Activated T-cell treated with anti-CD3 and anti-CD28 coated beads, Interleukin-2, amount 50 U/mL, for 72 hours (primary cell): ENCODE data around the gene VKORC1L1. TPM values are rescaled to one million over a fixed set of nuclear protein-coding genes. Genes with fewer than 3 reads are reported as not detected.
"Not testable (repeated sequence)": the region's sequence is repeated elsewhere in the genome, so short reads cannot be mapped to it uniquely, and the experiment has no call there.

Source experiments
- ATAC-seq, 2 donors: fragments of 150-1000 bp; cut with Tn5 transposase; replicated peaks in 1 of 2; 2 replicates each; pipeline ENCODE4 v1.10.0; 2021; ENCODE audit warnings: moderate library complexity in 2 of 2, mild to moderate bottlenecking in 1 of 2
- DNase-seq, 2 donors: peaks; one replicate each; pipeline ENCODE4 v3.0.0; 2021 to 2022; ENCODE audit warnings: mixed read lengths in 1 of 2
- H3K27ac Mint-ChIP-seq: one replicate; pipeline ENCODE4 v1.8.0; 2022; ENCODE audit warnings: mild to moderate bottlenecking, moderate library complexity, mixed read lengths
- H3K27me3 Mint-ChIP-seq: one replicate; pipeline ENCODE4 v1.8.0; 2022; ENCODE audit warnings: low read depth, mixed read lengths
- H3K36me3 Mint-ChIP-seq, 2 donors: one replicate each; pipeline ENCODE4 v1.8.0; 2022; ENCODE audit warnings: mixed read lengths in 2 of 2, mild to moderate bottlenecking in 1 of 2; ENCODE audit not compliant: insufficient read depth in 2 of 2
- H3K4me1 Mint-ChIP-seq: one replicate; pipeline ENCODE4 v1.8.0; 2022; ENCODE audit warnings: low read depth, mixed read lengths
- H3K4me3 Mint-ChIP-seq, 2 donors: one replicate each; pipeline ENCODE4 v1.8.0; 2022; ENCODE audit warnings: mild to moderate bottlenecking in 2 of 2, mixed read lengths in 2 of 2, moderate library complexity in 2 of 2
- H3K9me3 Mint-ChIP-seq, 2 donors: one replicate each; pipeline ENCODE4 v1.8.0; 2022; ENCODE audit warnings: mixed read lengths in 2 of 2
- total RNA-seq, 2 donors: library from RNA; stranded (reverse); gene quantifications; one replicate each; pipeline ENCODE4 v1.2.3, GENCODE V29; 2022

VKORC1L1 gene
- total RNA-seq, 2 donors from 2014 or later, result 13.1 to 14.1 TPM

- not testable (repeated sequence) for H3K9me3 Mint-ChIP-seq, ATAC-seq, H3K4me3 Mint-ChIP-seq, H3K4me1 Mint-ChIP-seq, H3K36me3 Mint-ChIP-seq, H3K27me3 Mint-ChIP-seq, DNase-seq, H3K27ac Mint-ChIP-seq
Measured at GRCh38 chr7:65866244-65866643, 6.6 kb upstream of the VKORC1L1 start.

GRCh38 chr7:65867681-65868080 lies 5.2 kb upstream of the VKORC1L1 start:
- H3K4me1 Mint-ChIP-seq, H3K36me3 Mint-ChIP-seq, H3K27ac Mint-ChIP-seq, H3K9me3 Mint-ChIP-seq, DNase-seq, H3K4me3 Mint-ChIP-seq, ATAC-seq, H3K27me3 Mint-ChIP-seq: not testable (repeated sequence)

- not testable (repeated sequence) for H3K27ac Mint-ChIP-seq, H3K4me3 Mint-ChIP-seq, H3K9me3 Mint-ChIP-seq, DNase-seq, ATAC-seq, H3K4me1 Mint-ChIP-seq, H3K36me3 Mint-ChIP-seq, H3K27me3 Mint-ChIP-seq
Measured at GRCh38 chr7:65869312-65869711, 3.6 kb upstream of the VKORC1L1 start.

GRCh38 chr7:65871451-65871850 lies 1.4 kb upstream of the VKORC1L1 start:
- not testable (repeated sequence) for H3K4me3 Mint-ChIP-seq, ATAC-seq, H3K4me1 Mint-ChIP-seq, DNase-seq, H3K36me3 Mint-ChIP-seq, H3K27me3 Mint-ChIP-seq, H3K9me3 Mint-ChIP-seq, H3K27ac Mint-ChIP-seq

GRCh38 chr7:65873582-65874193 lies 814 bp downstream of the VKORC1L1 start:
- Mint-ChIP-seq H3K27ac (peak overlapping the region; percentile 72), H3K4me3 (peak overlapping the region; percentile 84 to 88)
- DNase-seq, result peak; percentile 28 to 58
- ATAC-seq, result peak; percentile 36 to 54
- H3K36me3 Mint-ChIP-seq, H3K27me3 Mint-ChIP-seq, H3K4me1 Mint-ChIP-seq, H3K9me3 Mint-ChIP-seq: not testable (repeated sequence)

- not testable (repeated sequence) for H3K4me1 Mint-ChIP-seq, DNase-seq, H3K27me3 Mint-ChIP-seq, H3K9me3 Mint-ChIP-seq, H3K27ac Mint-ChIP-seq, H3K36me3 Mint-ChIP-seq, ATAC-seq, H3K4me3 Mint-ChIP-seq
Measured at GRCh38 chr7:65875715-65876114, 2.8 kb downstream of the VKORC1L1 start.

GRCh38 chr7:65879292-65880153 lies 6.6 kb downstream of the VKORC1L1 start:
- not testable (repeated sequence) for ATAC-seq, H3K4me3 Mint-ChIP-seq, H3K27me3 Mint-ChIP-seq, H3K9me3 Mint-ChIP-seq, H3K4me1 Mint-ChIP-seq, H3K27ac Mint-ChIP-seq, H3K36me3 Mint-ChIP-seq, DNase-seq

- H3K9me3 Mint-ChIP-seq, H3K27me3 Mint-ChIP-seq, DNase-seq, ATAC-seq, H3K4me1 Mint-ChIP-seq, H3K4me3 Mint-ChIP-seq, H3K27ac Mint-ChIP-seq: not testable (repeated sequence)
- H3K36me3 Mint-ChIP-seq, result peaks cover 0 to 14% of the 10 kb centered on the region in 2 donors
Measured at GRCh38 chr7:65880242-65880641, 7.4 kb downstream of the VKORC1L1 start.

GRCh38 chr7:65884983-65885382 lies 12.1 kb downstream of the VKORC1L1 start:
- H3K9me3 Mint-ChIP-seq, H3K27ac Mint-ChIP-seq, ATAC-seq, H3K27me3 Mint-ChIP-seq, H3K4me3 Mint-ChIP-seq, DNase-seq: not testable (repeated sequence)
- Mint-ChIP-seq H3K4me1 (peaks cover 12% of the 10 kb centered on the region), H3K36me3 (peaks cover 0 to 11% of the 10 kb centered on the region in 2 donors)

GRCh38 chr7:65885533-65885932 lies 12.7 kb downstream of the VKORC1L1 start:
- H3K4me1 Mint-ChIP-seq, H3K27me3 Mint-ChIP-seq, DNase-seq, ATAC-seq, H3K9me3 Mint-ChIP-seq, H3K36me3 Mint-ChIP-seq, H3K4me3 Mint-ChIP-seq, H3K27ac Mint-ChIP-seq: not testable (repeated sequence)

GRCh38 chr7:65888434-65889156 lies 15.7 kb downstream of the VKORC1L1 start:
- H3K27me3 Mint-ChIP-seq, H3K9me3 Mint-ChIP-seq, H3K4me3 Mint-ChIP-seq, ATAC-seq, DNase-seq: not testable (repeated sequence)
- peaks cover 12% of the 10 kb centered on the region for H3K4me1 Mint-ChIP-seq
- peak overlapping the region; percentile 54 for H3K27ac Mint-ChIP-seq
- peaks cover 2 to 11% of the 10 kb centered on the region in 2 donors for H3K36me3 Mint-ChIP-seq

- Mint-ChIP-seq H3K27ac (peak overlapping the region; percentile 67), H3K4me1 (peaks cover 12% of the 10 kb centered on the region)
- not testable (repeated sequence) for H3K36me3 Mint-ChIP-seq, ATAC-seq, H3K4me3 Mint-ChIP-seq, DNase-seq, H3K27me3 Mint-ChIP-seq, H3K9me3 Mint-ChIP-seq
Measured at GRCh38 chr7:65889722-65890121, 16.8 kb downstream of the VKORC1L1 start.

- no peak for DNase-seq
- H3K9me3 Mint-ChIP-seq, result no peaks in the 10 kb centered on the region
- H3K36me3 Mint-ChIP-seq, result peaks cover 2 to 4% of the 10 kb centered on the region in 2 donors
- no peak overlapping the region for H3K4me3 Mint-ChIP-seq
- H3K27me3 Mint-ChIP-seq, result no peaks in the 10 kb centered on the region
- H3K27ac Mint-ChIP-seq, result no peak overlapping the region
- H3K4me1 Mint-ChIP-seq, result peaks cover 12% of the 10 kb centered on the region
- ATAC-seq, result no peak
Measured at GRCh38 chr7:65892161-65892560, 19.3 kb downstream of the VKORC1L1 start.
